ENCODE measurements around the gene BRMS1.
"Not testable (repeated sequence)": the region's sequence is repeated elsewhere in the genome, so short reads cannot be mapped to it uniquely, and the experiment has no call there.

Gene BRMS1, protein sequence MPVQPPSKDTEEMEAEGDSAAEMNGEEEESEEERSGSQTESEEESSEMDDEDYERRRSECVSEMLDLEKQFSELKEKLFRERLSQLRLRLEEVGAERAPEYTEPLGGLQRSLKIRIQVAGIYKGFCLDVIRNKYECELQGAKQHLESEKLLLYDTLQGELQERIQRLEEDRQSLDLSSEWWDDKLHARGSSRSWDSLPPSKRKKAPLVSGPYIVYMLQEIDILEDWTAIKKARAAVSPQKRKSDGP

DNA sequence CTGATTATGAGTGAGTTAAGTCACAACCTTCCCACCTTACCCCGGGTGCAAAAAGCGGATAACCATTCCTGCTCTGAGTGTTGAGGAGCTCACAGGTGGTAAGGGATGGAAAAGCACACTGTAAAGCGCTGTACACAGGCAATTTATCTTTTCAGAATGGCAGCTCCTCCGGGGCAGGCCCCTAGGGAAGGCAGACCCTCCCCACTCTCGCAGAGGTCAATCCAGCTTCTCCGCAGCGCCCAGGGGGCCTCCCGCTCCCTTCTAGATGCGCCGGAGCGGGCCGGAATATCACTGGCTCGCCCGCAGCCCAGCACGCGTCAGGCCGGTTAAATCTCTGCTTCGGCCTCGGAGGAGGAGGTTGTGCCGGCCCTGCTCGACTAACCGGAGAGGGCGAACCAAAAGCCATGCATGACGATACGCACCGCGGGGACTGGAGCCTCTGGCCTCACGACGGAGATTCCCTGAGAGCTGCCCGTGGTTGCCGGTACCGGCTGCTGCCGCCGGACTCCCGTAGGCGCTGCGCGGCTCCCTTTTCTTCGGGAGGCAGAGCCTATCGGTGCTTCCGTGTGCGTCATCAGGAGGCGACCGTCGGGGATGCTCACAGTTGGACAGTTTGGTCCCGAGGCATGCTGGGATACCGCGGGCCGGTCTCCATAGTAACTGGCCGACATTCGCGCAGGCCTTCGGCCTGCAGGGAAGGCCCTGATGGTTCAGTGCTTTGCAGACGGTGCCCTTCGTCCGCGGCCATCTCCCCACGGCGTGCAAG, at the start of gene BRMS1:
TSS of gene BRMS1 (minus strand) at position 555 of the 766 bp plus-strand sequence. CDS start 2,870 bp downstream, outside the sequence.
- peak; percentile 91 to 93 for DNase-seq (ENCODE audit: low read depth in 2 of 2)

DNA sequence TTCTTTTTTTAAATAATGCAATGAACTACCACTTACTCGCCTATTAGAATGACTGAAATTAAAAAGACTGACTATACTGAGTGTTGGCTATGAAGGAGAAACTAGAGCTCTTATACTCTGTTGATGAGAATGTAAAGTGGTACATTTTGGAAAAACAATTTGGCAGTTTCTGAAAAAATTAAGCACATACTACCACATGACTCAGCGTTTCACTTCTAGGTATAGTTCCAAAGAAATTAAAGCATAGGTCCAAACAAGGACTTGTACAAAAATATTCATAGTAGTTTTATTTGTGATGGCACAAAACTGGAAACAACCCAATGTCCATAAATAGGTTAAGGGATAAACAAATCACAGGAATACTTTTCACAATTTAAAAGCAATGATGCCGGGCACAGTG, 49.0 kb upstream of the BRMS1 start:
- DNase-seq (ENCODE audit: low read depth in 2 of 2) = no peak

DNA sequence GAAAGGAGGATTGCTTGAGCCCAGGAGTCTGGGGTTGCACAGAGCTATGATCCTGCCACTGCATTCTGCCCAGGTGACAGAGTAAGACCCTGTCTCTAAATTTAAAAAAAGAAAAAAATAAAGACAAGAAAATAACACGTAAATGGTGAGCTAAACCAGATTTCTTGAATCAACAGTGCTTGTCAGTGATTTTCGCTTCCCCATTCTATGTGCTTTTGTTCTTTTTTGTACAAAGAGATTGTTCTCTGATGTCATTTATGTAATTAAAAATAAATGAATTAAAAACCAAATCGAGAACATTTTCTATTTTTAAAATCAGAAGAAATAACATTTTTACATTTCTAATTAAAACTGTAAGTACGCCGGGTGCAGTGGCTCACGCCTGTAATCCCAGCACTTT, 46.4 kb upstream of the BRMS1 start:
- no peak for DNase-seq (ENCODE audit: low read depth in 2 of 2)

DNA sequence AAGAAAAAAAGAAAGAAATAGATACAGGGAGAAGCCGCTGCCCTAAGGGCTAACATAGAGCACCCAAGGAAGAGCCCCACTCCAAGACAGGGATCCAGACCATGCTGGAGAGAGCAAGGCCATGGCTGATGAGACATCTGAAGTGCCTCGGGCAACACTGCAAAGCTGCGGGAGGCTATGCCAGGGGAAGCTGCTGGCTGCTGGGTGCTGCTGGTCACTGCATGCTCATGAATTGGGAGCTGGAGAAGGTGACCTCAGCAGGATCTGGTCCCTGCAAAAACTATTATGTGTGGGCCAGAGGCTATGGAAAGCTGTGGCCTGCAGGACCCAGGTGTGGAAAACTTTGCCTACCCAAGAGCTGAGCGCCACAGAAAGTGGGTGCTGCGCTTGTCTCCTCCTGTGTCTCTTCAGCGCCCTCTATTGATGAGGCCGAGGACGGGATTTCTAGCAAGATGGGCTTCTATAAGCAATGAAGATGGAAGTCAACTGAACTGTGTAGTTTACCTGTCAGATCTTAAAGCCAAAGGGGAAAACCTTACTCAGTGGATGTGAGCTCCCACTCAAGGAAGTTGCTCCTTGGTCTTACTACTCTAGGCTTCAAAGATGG, 44.0 kb upstream of the BRMS1 start:
- peak; percentile 37 to 42 for DNase-seq (ENCODE audit: low read depth in 2 of 2)

DNA sequence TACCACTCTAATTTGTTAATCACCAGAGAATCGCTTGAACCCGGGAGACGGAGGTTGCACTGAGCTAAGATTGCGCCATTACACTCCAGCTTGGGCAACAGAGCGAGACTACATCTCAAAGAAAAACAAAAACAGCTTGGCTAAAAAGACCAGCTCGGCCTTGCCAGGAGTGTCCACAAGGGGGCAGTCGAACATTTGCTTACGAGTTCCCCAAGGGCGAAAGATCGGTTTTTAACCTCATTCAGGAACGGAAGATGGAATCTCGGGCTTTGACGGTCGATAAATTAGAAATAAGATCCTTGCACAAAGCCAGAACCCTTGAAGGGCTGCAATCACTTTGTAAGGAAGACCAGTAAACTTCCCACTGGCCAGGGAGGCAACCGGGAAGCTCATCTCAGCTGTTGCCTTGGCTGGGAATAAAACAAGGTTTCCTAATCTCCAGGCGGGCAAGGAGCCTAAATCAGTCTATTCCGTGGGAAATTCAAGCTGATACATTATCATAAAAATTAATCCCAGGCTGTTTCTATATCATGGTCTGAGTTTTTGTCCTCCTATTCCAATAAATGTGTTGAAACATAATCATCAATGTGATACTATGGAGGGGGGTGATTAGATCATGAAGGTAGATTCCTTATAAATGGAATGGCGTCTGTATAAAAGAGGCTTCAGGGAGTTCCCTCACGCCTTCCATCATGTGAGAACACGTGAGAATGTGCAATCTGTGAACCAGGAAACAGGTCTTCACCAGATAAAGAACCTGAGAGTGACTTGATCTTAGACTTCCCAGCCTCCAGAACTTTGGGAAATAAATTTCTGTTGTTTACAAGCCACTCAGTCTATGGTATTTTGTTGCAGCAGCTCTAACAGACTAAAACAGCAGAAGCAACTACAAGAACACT, 41.5 kb upstream of the BRMS1 start:
- DNase-seq (ENCODE audit: low read depth in 2 of 2) = peak; percentile 65 to 70

DNA sequence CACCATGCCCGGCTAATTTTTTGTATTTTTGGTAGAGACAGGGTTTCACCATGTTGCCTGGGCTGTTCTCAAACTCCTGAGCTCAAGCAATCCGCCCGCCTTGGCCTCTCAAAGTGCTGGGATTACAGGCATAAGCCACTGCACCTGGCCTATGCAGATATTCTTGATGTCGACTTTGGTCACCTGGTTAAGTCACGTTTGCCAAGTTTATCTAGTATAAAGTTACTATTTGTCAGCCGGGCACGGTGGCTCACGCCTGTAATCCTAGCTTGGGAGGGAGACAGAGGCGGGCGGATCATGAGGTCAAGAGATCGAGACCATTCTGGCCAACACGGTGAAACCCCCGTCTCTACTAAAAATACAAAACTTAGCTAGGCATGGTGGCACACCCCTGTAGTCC, 39.4 kb upstream of the BRMS1 start:
- DNase-seq (ENCODE audit: low read depth in 2 of 2) = not testable (repeated sequence)

DNA sequence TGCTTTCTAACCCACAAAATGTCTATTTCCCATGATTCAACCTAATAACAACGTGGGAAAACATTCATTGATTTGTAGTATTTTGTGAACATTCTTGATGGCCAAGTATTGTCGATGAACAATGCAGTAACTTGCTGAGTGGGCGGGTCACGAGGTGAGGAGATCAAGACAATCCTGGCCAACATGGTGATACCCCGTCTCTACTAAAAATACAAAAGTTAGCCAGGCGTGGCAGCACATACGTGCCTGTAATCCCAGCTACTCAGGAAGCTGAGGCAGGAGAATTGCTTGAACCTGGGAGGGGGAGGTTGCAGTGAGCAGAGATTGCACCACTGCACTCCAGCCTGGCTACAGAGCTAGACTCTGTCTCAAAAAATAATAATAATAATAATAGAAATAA, 35.4 kb upstream of the BRMS1 start:
- not testable (repeated sequence) for DNase-seq (ENCODE audit: low read depth in 2 of 2)

DNA sequence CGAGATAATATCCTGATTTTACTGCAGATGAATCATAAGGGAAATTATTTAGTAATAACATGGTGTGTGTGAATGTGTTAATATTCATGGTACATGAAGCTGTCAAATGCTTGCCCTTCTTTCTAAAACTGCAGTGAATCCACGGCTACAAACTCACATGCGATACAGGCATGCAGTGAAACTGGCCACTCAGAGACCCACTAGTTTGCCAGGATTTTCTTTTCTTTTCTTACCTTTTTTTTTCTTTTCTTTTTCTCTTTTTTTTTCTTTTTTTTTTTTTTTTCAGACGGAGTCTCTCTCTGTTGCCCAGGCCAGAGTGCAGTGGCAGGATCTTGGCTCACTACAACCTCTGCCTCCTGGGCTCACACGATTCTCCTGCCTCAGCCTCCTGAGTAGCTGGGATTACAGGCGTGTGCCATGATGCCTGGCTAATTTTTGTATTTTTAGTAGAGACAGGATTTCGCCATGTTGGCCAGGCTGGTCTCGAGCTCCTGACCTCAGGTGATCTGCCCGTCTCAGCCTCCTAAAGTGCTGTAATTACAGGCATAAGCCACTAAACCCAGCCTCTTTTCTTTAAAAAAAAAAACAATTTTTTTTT, 28.9 kb upstream of the BRMS1 start:
- DNase-seq (ENCODE audit: low read depth in 2 of 2) = not testable (repeated sequence)

DNA sequence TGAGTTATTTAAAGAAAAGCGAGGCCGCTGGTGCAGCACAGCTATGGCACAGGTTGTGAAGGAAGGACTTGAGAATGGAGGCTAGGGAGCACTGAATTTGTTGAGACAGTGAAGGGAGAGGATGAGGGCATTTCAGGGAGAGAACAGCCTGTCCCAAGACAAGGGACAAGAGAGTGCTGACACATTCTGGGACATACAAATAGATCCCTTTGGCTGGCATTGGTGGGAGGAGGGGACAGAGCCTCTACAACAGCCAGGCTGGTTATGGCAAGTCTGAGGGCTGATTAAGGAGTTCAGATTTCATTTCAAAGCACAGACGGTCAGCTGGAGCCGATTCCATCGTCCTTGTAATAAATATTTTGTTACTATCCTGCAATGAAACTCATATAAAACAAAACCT, 28.4 kb upstream of the BRMS1 start:
- no peak for DNase-seq (ENCODE audit: low read depth in 2 of 2)

DNA sequence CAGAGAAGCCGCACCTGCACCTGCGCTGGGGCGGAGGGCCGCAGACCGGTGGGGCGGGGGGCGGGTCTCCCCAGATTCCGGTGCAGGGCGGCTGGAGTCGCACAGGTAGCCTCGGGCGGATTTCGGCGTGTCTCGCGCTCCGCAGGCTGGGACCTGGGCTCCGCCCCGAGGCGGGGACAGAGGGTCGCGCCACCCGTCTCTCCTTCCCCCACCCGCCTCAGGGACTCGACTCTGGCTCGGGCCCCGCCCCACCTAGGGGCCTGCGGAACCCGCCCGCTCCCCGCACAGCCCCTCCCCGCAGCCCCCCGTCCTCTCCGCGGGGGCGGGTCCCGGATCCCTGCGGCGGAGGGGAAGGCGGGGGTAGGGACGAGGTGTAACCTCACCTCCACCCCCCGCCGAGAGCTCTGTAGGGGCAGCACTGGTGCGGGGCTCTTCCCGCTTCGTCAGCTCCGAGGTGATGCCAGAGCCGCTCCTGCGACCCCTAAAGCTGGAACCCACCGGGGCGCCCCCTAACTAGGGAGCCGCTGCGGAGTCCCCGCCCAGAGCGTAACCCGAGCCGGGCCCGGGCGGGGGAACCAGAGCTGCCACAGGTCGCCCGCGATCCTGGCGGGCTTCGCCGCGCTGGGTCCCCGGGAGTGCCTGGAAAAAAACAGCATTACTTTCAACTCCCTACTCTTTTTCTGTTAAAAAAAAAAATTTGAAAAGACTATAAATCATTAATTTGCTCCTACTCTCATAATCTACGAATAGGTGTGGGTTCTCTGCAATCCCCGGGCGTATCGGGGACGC, 26.9 kb upstream of the BRMS1 start, which contains the start of gene SLC29A2:
TSS of gene SLC29A2 (minus strand) at position 134 of the 789 bp plus-strand sequence. CDS start 169 bp downstream, outside the sequence.
- DNase-seq (ENCODE audit: low read depth in 2 of 2) = peak; percentile 48 to 51

DNA sequence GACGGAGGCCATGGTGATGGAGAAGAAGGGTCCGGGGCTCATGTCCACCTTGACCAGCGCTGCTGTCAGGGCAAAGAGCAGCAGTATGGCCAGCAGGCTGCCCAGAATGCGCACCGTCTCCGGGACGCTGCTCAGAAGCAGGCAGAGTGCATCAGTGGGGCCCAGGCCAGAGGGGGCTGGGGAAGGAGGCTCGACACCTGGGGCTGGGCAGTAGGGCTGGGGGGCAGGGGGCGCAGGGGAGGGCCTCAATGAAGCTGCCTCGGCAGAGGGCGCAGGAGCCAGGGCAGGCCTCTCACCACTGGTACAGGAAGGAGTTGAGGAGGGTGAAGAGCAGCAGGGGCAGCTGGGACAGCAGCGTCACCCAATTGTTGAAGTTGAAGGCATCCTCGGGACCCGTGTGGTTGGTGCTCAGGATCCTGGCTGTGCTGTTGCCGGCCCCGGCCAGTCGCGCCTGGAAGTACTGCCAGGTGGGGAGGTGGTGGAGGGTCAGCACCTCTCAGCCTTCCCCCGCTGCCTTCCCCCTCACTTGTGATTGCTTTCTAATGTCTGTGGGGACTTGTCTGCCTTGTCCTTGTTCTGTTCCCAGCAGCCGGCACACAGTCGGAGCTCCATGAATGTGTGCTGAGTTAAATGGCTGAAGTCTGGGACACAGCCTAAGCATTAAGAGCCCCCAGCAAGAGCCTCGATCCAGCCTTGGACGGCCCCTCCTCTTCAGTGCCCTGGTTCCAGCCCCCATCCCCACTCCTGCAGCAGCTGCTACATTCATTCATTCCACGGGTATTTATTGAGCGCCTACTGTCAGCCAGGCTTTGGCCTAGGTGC, 24.4 kb upstream of the BRMS1 start:
- no peak for DNase-seq (ENCODE audit: low read depth in 2 of 2)

DNA sequence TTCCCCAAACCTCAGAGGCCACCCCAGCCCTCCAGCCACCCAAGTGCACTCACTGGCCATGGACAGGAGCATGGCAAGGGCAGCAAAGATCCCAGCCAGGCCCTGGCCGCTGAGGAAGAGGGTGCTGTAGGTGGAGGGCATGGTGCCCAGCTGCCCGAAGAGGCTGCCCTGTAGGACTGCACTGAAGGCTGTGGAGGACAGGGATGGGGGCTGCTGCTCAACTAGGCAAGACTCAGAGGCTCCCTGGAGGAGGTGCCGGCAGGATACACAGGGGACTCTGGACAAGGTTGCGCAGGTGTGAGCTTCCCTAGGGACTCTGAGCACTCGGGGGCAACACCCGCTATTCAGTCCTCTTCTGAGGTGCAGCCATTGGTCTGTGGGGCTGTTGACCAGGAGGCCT, 23.6 kb upstream of the BRMS1 start:
- no peak for DNase-seq (ENCODE audit: low read depth in 2 of 2)

DNA sequence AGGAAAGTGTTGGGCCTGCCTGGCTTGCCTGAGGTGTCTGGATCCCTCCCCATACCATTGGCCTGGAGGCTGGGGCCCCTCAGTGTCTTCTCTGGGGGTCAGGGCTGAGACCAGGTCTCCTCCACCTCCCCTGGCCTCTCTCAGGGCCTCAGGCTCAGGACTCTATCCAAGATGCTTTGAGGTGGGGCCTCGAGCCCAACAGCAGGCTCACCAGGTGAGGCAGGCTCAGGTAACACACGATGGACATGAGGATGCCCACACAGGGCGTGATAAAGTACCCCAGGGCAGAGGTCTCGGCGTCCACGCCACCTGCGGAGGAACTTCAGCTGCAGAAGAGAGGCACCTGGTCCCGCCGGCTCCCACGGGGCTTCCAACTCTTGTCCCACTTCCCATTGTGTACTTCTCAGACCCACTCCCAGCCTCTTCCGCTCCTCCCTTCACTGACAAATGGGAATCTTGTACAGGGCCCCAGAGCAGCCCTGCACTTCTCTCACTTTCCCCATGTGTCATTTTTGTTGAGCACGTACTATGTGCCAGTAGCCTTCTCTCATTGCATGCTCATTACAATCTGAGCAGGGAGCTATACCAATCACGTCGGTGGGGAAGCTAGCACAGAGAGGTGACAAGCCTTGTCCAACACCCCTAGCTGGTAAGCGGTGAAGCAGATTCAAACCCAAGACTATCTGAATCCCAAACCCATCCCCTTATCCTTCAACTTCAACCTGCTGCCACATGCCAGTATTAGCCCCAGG, 22.8 kb upstream of the BRMS1 start:
- no peak for DNase-seq (ENCODE audit: low read depth in 2 of 2)

DNA sequence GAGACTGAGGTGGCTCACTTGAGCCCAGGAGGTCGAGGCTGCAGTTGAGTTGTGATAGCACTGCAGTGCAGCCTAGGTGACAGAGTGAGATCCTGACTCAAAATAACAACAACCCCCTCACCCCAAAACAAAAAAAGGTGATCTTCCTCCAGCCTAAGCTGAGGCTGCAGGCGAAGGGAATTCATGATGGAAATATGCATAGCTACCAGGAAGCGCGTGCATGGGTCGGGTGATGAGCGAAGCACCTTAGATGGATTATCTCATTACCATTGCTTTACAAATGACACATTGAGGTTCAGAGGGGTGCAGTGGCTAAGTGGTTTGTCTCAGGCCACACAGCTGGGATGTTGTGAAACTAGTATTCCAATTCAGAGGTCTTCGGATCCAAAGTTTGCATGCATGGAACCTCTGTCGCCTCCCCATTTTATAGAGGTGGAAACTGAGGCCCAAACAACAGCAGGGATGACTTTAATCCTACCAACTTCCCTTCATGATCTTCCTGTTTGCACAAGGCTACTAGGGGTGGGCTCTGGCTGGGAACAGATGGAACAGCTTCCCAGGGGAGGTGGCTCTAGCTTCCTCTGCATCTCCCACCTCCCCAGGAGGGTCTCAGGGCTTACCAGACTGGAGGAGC, 22.1 kb upstream of the BRMS1 start:
- no peak for DNase-seq (ENCODE audit: low read depth in 2 of 2)

DNA sequence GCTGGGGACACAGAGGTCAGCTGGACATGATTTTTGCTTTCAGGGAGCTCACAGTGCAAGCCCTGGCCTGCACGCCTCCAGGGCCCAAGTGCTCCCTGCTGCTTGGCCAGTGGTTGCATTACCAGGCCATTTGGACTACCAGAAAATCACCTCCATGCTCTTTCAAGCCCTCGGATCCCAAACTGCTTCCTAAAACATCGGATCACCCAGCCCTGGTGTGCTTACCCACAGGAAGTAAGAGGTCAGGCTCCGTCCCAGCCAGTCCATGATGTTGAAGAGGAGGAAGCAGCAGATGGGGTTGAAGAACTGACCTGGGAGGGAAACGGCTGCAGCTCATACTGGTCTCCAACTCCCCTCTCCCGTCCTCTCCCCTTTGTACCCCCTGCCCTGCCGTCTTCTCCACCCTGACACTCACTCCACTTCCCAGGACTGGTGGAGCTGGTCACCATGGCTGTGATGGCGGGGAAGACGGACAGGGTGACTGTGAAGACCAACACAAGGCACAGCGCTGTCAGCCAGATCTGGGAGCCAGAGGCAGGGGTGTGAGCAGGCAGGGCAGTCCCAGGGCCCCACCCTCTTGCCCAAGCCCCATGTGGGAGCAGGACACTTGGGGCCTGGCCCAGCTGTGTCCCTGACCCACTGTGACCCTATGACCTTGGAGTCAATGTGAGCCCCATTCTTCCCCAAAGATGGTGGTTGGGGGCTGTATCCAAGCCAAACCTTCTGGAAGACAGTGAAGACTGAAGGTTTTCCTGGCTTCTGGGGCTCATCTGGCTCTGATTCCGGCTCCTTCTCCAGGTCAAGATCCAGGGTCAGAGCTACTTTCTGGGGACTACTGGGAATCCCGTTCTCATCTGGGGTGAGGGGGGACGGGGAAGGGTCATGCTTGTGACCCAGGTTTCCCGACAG, 21.1 kb upstream of the BRMS1 start:
- no peak for DNase-seq (ENCODE audit: low read depth in 2 of 2)

DNA sequence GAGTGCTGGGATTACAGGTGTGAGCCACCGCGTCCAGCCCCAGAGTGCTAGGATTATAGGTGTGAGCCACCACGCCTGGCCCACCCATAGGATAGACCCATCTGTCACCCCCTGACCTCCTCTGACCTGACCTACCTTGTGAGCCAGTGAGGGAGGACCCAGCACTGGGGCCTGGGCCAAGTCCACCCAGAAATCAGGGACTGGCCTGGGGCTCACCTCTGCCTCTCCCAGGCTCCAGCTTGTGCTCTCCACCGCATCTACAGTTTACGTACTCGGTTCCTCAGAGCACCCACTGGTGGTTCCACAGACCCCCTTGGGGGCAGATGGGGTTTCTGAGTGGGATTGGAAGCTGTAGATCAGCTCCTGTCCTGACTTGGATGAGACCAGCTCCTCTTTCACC, 20.3 kb upstream of the BRMS1 start:
- no peak for DNase-seq (ENCODE audit: low read depth in 2 of 2)

DNA sequence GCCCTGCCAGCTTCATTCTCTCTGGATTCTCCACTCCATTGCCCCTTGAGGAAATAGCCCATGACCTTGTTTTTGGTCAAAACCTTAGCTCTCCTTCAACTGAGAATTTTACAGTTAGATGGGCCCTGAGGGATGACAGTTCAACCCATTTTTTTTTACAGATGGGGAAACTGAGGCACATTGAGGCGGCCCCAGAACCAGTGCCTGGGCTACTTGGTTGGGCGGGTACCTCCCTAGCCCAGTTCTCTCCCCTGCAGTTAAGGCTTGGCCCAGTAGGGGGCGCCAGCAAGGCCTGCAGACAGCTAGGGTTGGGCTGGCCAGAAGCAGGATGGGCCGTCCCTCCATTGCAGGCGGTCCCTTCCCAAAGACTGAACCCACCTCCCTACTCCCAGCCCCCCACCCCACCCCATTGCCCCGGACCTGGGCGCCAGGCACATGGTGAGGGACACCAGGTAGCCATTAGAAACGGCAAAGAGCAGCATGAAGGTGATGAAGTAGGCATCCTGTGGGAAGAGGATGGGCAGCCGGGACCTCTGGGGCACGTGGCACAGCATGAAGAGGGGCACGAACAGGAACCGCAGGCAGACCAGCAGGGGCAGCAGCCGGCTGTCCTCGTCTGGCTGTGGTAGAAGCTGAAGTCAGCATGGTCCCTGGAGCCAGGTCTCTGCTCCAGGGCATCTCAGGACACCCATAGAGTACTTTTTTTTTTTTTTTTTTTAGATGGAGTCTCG, 19.1 kb upstream of the BRMS1 start:
- DNase-seq (ENCODE audit: low read depth in 2 of 2) = peak in 1 of 2 donors; percentile 33
